ENCODE results near the gene AKAP13.

GRCh38 chr15:85768595-85769168, 388.3 kb downstream of the AKAP13 start:
- TF ChIP-seq MAX (IDR thresholded peaks at IDR 0.05), result no peak
- TF ChIP-seq CEBPB (IDR thresholded peaks at IDR 0.05), result no peak
